OCI-LY1 (cell line): ENCODE data around the gene ALDOA.

Source experiments
- H2AFZ ChIP-seq: fragments of 200-600 bp; sonication (generic), shearing (Covaris generic); 2 replicates; pipeline ENCODE4 v1.6.0; 2014; ENCODE audit warnings: antibody characterized with exemption, mild to moderate bottlenecking, low read length
- H3F3A ChIP-seq: fragments of 200-600 bp; sonication (generic), shearing (Covaris generic); 2 replicates; pipeline ENCODE4 v1.6.0; 2014; ENCODE audit warnings: mild to moderate bottlenecking, antibody characterized with exemption, low read length, moderate library complexity; ENCODE audit not compliant: insufficient read depth
- H3K27ac ChIP-seq: fragments of 200-600 bp; sonication (generic); 2 replicates; pipeline ENCODE4 v1.5.1; 2014; ENCODE audit warnings: low read length, mixed run types, mild to moderate bottlenecking, low read depth; ENCODE audit not compliant: poor library complexity, severe bottlenecking
- H3K27me3 ChIP-seq: fragments of 200-600 bp; sonication (generic); 2 replicates; pipeline ENCODE4 v1.6.0; 2014; ENCODE audit warnings: antibody characterized with exemption, mild to moderate bottlenecking, low read length, moderate library complexity; ENCODE audit not compliant: insufficient read depth
- H3K36me3 ChIP-seq: fragments of 200-600 bp; sonication (generic); 2 replicates; pipeline ENCODE4 v1.6.1; 2014; ENCODE audit warnings: mild to moderate bottlenecking, antibody characterized with exemption, low read length, moderate library complexity, mixed read lengths; ENCODE audit not compliant: insufficient read depth
- H3K4me1 ChIP-seq: fragments of 200-600 bp; sonication (generic); 2 replicates; pipeline ENCODE4 v1.5.1; 2014; ENCODE audit warnings: mild to moderate bottlenecking, low read length, moderate library complexity; ENCODE audit not compliant: insufficient read depth, severe bottlenecking
- H3K4me2 ChIP-seq: fragments of 200-600 bp; sonication (generic), shearing (Covaris generic); 2 replicates; pipeline ENCODE4 v1.6.1; 2014; ENCODE audit warnings: low read length
- H3K4me3 ChIP-seq: fragments of 200-600 bp; sonication (generic); 2 replicates; pipeline ENCODE4 v1.5.1; 2014; ENCODE audit warnings: low read length, low read depth, mild to moderate bottlenecking, mixed read lengths; ENCODE audit not compliant: poor library complexity, severe bottlenecking
- H3K79me2 ChIP-seq: fragments of 200-600 bp; shearing (Covaris generic); 2 replicates; pipeline ENCODE4 v1.6.1; 2016; ENCODE audit warnings: mixed run types, low read length, mixed read lengths; ENCODE audit not compliant: insufficient read depth
- H3K9ac ChIP-seq: fragments of 200-600 bp; sonication (generic), shearing (Covaris generic); 2 replicates; pipeline ENCODE4 v1.6.1; 2014; ENCODE audit warnings: mild to moderate bottlenecking, low read length, mixed read lengths
- H3K9me2 ChIP-seq: fragments of 200-600 bp; sonication (generic), shearing (Covaris generic); 2 replicates; pipeline ENCODE4 v1.6.1; 2014; ENCODE audit warnings: low read depth, mild to moderate bottlenecking, low read length, mixed read lengths
- H3K9me3 ChIP-seq: fragments of 200-600 bp; shearing (Covaris generic); 2 replicates; pipeline ENCODE4 v1.6.1; 2014; ENCODE audit warnings: low read length, mixed read lengths
- H4K20me1 ChIP-seq: fragments of 200-600 bp; sonication (generic), shearing (Covaris generic); 2 replicates; pipeline ENCODE4 v1.6.0; 2016; ENCODE audit warnings: mild to moderate bottlenecking, low read length; ENCODE audit not compliant: insufficient read depth
- CTCF ChIP-seq: fragments of 200-600 bp; sonication (generic), shearing (Covaris generic); IDR thresholded peaks from 2 replicates; pipeline ENCODE4 v1.5.1; 2017; ENCODE audit warnings: mild to moderate bottlenecking, antibody characterized with exemption, low read length, moderate library complexity, mixed read lengths
- EZH2 ChIP-seq: fragments of 200-600 bp; sonication (generic), shearing (Covaris generic); IDR thresholded peaks from 2 replicates; pipeline ENCODE4 v1.8.0; 2017; ENCODE audit warnings: borderline replicate concordance, mixed run types, mild to moderate bottlenecking, antibody characterized with exemption, low read length, moderate library complexity, mixed read lengths

Gene ALDOA

GRCh38 chr16:30087181-30087898 lies 21.8 kb downstream of the ALDOA start:
- no peaks in the 10 kb centered on the region for H3K9me3 ChIP-seq
- no peak overlapping the region for H3K27ac ChIP-seq
- peaks cover 24% of the 10 kb centered on the region for H3K4me1 ChIP-seq
- no peaks in the 10 kb centered on the region for H3K79me2 ChIP-seq
- peaks cover 34% of the 10 kb centered on the region for H3K36me3 ChIP-seq
- H3K4me2 ChIP-seq: no peak overlapping the region
- no peaks in the 10 kb centered on the region for H3F3A ChIP-seq
- no peaks in the 10 kb centered on the region for H4K20me1 ChIP-seq
- H3K4me3 ChIP-seq: no peak overlapping the region
- no peak overlapping the region for H3K9ac ChIP-seq
- H3K9me2 ChIP-seq: no peaks in the 10 kb centered on the region
- TF ChIP-seq CTCF: no peak
- no peak for TF ChIP-seq EZH2
- H3K27me3 ChIP-seq: no peaks in the 10 kb centered on the region
- no peak overlapping the region for H2AFZ ChIP-seq

GRCh38 chr16:30088237-30088831 lies 22.8 kb downstream of the ALDOA start:
- Histone ChIP-seq H4K20me1 (no peaks in the 10 kb centered on the region), H3K27ac (peak overlapping the region; percentile 18), H3K27me3 (no peaks in the 10 kb centered on the region), H2AFZ (no peak overlapping the region), H3K9ac (no peak overlapping the region), H3K4me3 (no peak overlapping the region), H3K4me2 (no peak overlapping the region), H3K4me1 (peaks cover 34% of the 10 kb centered on the region), H3K9me3 (no peaks in the 10 kb centered on the region), H3F3A (no peaks in the 10 kb centered on the region; the same call in 1 of the 2 replicates), H3K36me3 (peaks cover 24% of the 10 kb centered on the region), H3K79me2 (no peaks in the 10 kb centered on the region), H3K9me2 (no peaks in the 10 kb centered on the region)
- TF ChIP-seq EZH2 (no peak), CTCF (no peak)

- Histone ChIP-seq H3K27me3 (no peaks in the 10 kb centered on the region), H3K4me3 (no peak overlapping the region), H3K4me2 (no peak overlapping the region), H3K4me1 (peaks cover 41% of the 10 kb centered on the region), H3K27ac (peak overlapping the region; percentile 57), H3K9ac (no peak overlapping the region), H2AFZ (no peak overlapping the region), H3K9me3 (no peaks in the 10 kb centered on the region), H3K79me2 (no peaks in the 10 kb centered on the region), H3F3A (no peaks in the 10 kb centered on the region; the same call in 1 of the 2 replicates), H3K9me2 (no peaks in the 10 kb centered on the region), H4K20me1 (no peaks in the 10 kb centered on the region), H3K36me3 (peaks cover 20% of the 10 kb centered on the region)
- TF ChIP-seq CTCF (no peak), EZH2 (no peak)
Observed at GRCh38 chr16:30088832-30089624, 23.5 kb downstream of the ALDOA start.
